Activated CD8-positive, alpha-beta T cell treated with anti-CD3 and anti-CD28 coated beads for 36 hours (primary cell): ENCODE results near the gene SH3BP5L. TPM values are rescaled to one million over a fixed set of nuclear protein-coding genes. Genes with fewer than 3 reads are reported as not detected.

Experiments
- ATAC-seq: fragments of 200-7000 bp; cut with Tn5 transposase; one replicate; pipeline ENCODE4 v1.10.0; 2021; ENCODE audit warnings: mild to moderate bottlenecking, moderate library complexity
- CTCF ChIA-PET: fragments of 350-600 bp; sonication (Branson Sonifier 250); formaldehyde crosslinking; loops from one replicate; lab custom pipeline; 2021; ENCODE audit warnings: antibody characterized with exemption; lab: Charles Lee
- POLR2A ChIA-PET: fragments of 350-600 bp; sonication (Branson Sonifier 250); formaldehyde crosslinking; loops from one replicate; lab custom pipeline; 2021; ENCODE audit warnings: antibody characterized with exemption; lab: Charles Lee
- DNase-seq: peaks from one replicate; pipeline ENCODE4 v3.0.0-alpha.2; 2020
- H3K27ac Mint-ChIP-seq: one replicate; pipeline ENCODE4 v1.8.0; 2021; ENCODE audit warnings: mild to moderate bottlenecking, mixed read lengths
- H3K27me3 Mint-ChIP-seq: one replicate; pipeline ENCODE4 v1.8.0; 2021; ENCODE audit warnings: mixed read lengths
- H3K36me3 Mint-ChIP-seq: one replicate; pipeline ENCODE4 v1.8.0; 2021; ENCODE audit warnings: low read depth, mixed read lengths
- H3K4me1 Mint-ChIP-seq: one replicate; pipeline ENCODE4 v1.8.0; 2021; ENCODE audit warnings: low read depth, mixed read lengths
- H3K4me3 Mint-ChIP-seq: one replicate; pipeline ENCODE4 v1.8.0; 2021; ENCODE audit warnings: mild to moderate bottlenecking, moderate library complexity, mixed read lengths
- H3K9me3 Mint-ChIP-seq: one replicate; pipeline ENCODE4 v1.8.0; 2021; ENCODE audit warnings: mixed read lengths
- CTCF ChIP-seq: fragments of 200-600 bp; IDR thresholded peaks from one replicate; pipeline ENCODE4 v1.8.0; 2022; ENCODE audit warnings: antibody characterized with exemption, mild to moderate bottlenecking
- intact Hi-C: fragments of 100-400 bp; cut with micrococcal nuclease; formaldehyde crosslinking; loops from one replicate; pipeline ENCODE4 v1.10.0; 2022
- total RNA-seq, 2 experiments: library from RNA; stranded (reverse); gene quantifications; one replicate each; pipeline ENCODE4 v1.2.3, GENCODE V29; 2021

SH3BP5L gene
- total RNA-seq, 2 experiments from 2014 or later: 16.2 to 18.3 TPM

- CTCF ChIA-PET: interaction anchor here (2.4 kb wide), 1 partner anchor 13 kb away, joined by 14 read pairs; the partner anchor contains the start of gene ZNF692
- Mint-ChIP-seq H3K4me3 (peak overlapping the region; percentile 18), H3K27me3 (peaks cover 4% of the 10 kb centered on the region), H3K36me3 (peaks cover 6% of the 10 kb centered on the region), H3K9me3 (no peaks in the 10 kb centered on the region), H3K27ac (peak overlapping the region; percentile 54), H3K4me1 (peaks cover 19% of the 10 kb centered on the region)
- POLR2A ChIA-PET: interaction anchor here (1.5 kb wide), 1 partner anchor 8 kb away, joined by 5 read pairs; no protein-coding TSS in a partner anchor
- DNase-seq: no peak
- intact Hi-C loops: no loop called here
- no peak for ATAC-seq
- no peak for TF ChIP-seq CTCF
These were observed 46.2 kb upstream of the SH3BP5L start for GRCh38 chr1:248871837-248872401.

- Mint-ChIP-seq H3K27ac (peak overlapping the region; percentile 84), H3K9me3 (no peaks in the 10 kb centered on the region), H3K4me3 (peak overlapping the region; percentile 84), H3K36me3 (no peaks in the 10 kb centered on the region), H3K27me3 (no peaks in the 10 kb centered on the region), H3K4me1 (peaks cover 33% of the 10 kb centered on the region)
- CTCF ChIA-PET: interaction anchor here (1.8 kb wide), 1 partner anchor 10 kb away, joined by 6 read pairs; no protein-coding TSS in a partner anchor
- intact Hi-C loops: no loop called here
- peak; percentile 68 for ATAC-seq
- POLR2A ChIA-PET: interaction anchor here (0.6 to 1.7 kb wide), 6 partner anchors 9 to 38 kb away, joined by 3 to 6 read pairs (median 4); partner anchors contain the start of genes SH3BP5L and ZNF672
- no peak for TF ChIP-seq CTCF
- peak; percentile 87 for DNase-seq
These were observed 37.5 kb upstream of the SH3BP5L start for GRCh38 chr1:248862998-248863881.

- Mint-ChIP-seq H3K36me3 (peaks cover under 1% of the 10 kb centered on the region), H3K27me3 (no peaks in the 10 kb centered on the region), H3K4me3 (peak overlapping the region; percentile 84), H3K4me1 (peaks cover 33% of the 10 kb centered on the region), H3K9me3 (no peaks in the 10 kb centered on the region), H3K27ac (peak overlapping the region; percentile 80)
- POLR2A ChIA-PET: interaction anchor here (1.0 to 1.7 kb wide), 3 partner anchors 25 to 37 kb away, joined by 3 to 6 read pairs (median 3); partner anchors contain the start of genes SH3BP5L and ZNF672
- no peak for TF ChIP-seq CTCF
- intact Hi-C loops: no loop called here
- DNase-seq (no peak), ATAC-seq (peak; percentile 29)
- CTCF ChIA-PET: interaction anchor here (1.8 kb wide), 1 partner anchor 10 kb away, joined by 6 read pairs; no protein-coding TSS in a partner anchor
These were observed 36.9 kb upstream of the SH3BP5L start for GRCh38 chr1:248862695-248862997.

- ChIA-PET POLR2A (interaction anchor here (1.7 kb wide), 1 partner anchor 24 kb away, joined by 6 read pairs; the partner anchor contains the start of gene ZNF672), CTCF (interaction anchor here (1.0 to 1.8 kb wide), 4 partner anchors 11 to 35 kb away, joined by 4 to 6 read pairs (median 4); partner anchors contain the start of genes SH3BP5L and ZNF672)
- no peak for TF ChIP-seq CTCF
- ATAC-seq (no peak), DNase-seq (no peak)
- Mint-ChIP-seq H3K36me3 (peaks cover 6% of the 10 kb centered on the region), H3K4me3 (no peak overlapping the region), H3K4me1 (peaks cover 40% of the 10 kb centered on the region), H3K27me3 (no peaks in the 10 kb centered on the region), H3K9me3 (no peaks in the 10 kb centered on the region), H3K27ac (no peak overlapping the region)
- intact Hi-C loops: no loop called here
These were observed 35.9 kb upstream of the SH3BP5L start for GRCh38 chr1:248861616-248862015.
